Sigmoid colon (tissue), 7 donors: ENCODE results near the gene GPR26. TPM values are rescaled to one million over a fixed set of nuclear protein-coding genes. Genes with fewer than 3 reads are reported as not detected.

Experiments
- DNase-seq: peaks from one replicate; pipeline ENCODE4 v3.0.0-alpha.2; 2019
- H3K27ac ChIP-seq, 4 donors: fragments of 200-600 bp; sonication (generic); one replicate each; pipeline ENCODE4 v1.5.1; 2016 to 2019; ENCODE audit warnings: mild to moderate bottlenecking in 1 of 4
- H3K27me3 ChIP-seq, 3 donors: fragments of 200-600 bp; sonication (generic); one replicate each; pipeline ENCODE4 v1.5.1; 2019; ENCODE audit warnings: mild to moderate bottlenecking in 1 of 3
- H3K36me3 ChIP-seq, 4 donors: fragments of 200-600 bp; sonication (generic); one replicate each; pipeline ENCODE4 v1.5.1; 2016 to 2019
- H3K4me1 ChIP-seq, 4 donors: fragments of 200-600 bp; sonication (generic); one replicate each; pipeline ENCODE4 v1.5.1; 2017 to 2019
- H3K4me3 ChIP-seq, 4 donors: fragments of 200-600 bp; sonication (generic); one replicate each; pipeline ENCODE4 v1.5.1; 2017 to 2019; ENCODE audit warnings: mild to moderate bottlenecking in 2 of 4, moderate library complexity in 1 of 4
- H3K9me3 ChIP-seq, 4 donors: fragments of 200-600 bp in 3 of 4; sonication (generic) in 3 of 4; one replicate each; pipeline versions ENCODE4 v1.5.1 to v1.6.1; 2013 to 2019
- CTCF ChIP-seq, 4 experiments: fragments of 450-650 bp in 3 of 4; fragments of 200-600 bp in 1 of 4; IDR thresholded peaks; one replicate each; pipeline ENCODE4 v1.5.1; 2016 to 2019; ENCODE audit warnings: antibody characterized with exemption in 4 of 4, mild to moderate bottlenecking in 3 of 4, moderate library complexity in 2 of 4
- EP300 ChIP-seq, 4 donors: sonication (generic); formaldehyde crosslinking; IDR thresholded peaks; one replicate each; pipeline ENCODE4 v1.6.1; 2017; ENCODE audit warnings: antibody characterized with exemption in 4 of 4
- POLR2A ChIP-seq, 2 donors: fragments of 450-650 bp; IDR thresholded peaks; one replicate each; pipeline ENCODE4 v1.6.1; 2016; ENCODE audit warnings: antibody characterized with exemption in 2 of 2, mild to moderate bottlenecking in 2 of 2, moderate library complexity in 2 of 2
- POLR2AphosphoS5 ChIP-seq, 4 donors: sonication (generic); formaldehyde crosslinking; IDR thresholded peaks; one replicate each; pipeline ENCODE4 v1.6.1; 2017; ENCODE audit warnings: antibody characterized with exemption in 4 of 4
- WGBS, 2 donors: extraction: QIAGEN DNeasy Blood & Tissue Kit; methylation state at CpG; one replicate each; pipeline ENCODE4 v1.1.7; 2013; 5-methylcytosine and 5-hydroxymethylcytosine counted together
- intact Hi-C: fragments of 100-400 bp; cut with DNase I; formaldehyde crosslinking; loops from one replicate; pipeline ENCODE4 v1.15.1; 2023
- polyA plus RNA-seq, 3 donors: library from polyadenylated mRNA; stranded (reverse); fragments of 200-250 nt; gene quantifications; one replicate each; pipeline ENCODE4 v1.2.3, GENCODE V29; 2013
- total RNA-seq, 4 donors: library from RNA; depleted of rRNA; stranded (reverse); fragments of >200 nt; gene quantifications; one replicate each; pipeline ENCODE4 v1.1.0, GENCODE V29; 2016
- donor health status: healthy with polysubstance abuse.
- donor health status: Bipolar disorder and iron deficiency.
- donor health status: healthy.

GPR26 gene
- total and polyA plus RNA-seq, 7 donors = not detected

GRCh38 chr10:123621492-123621891 is 44.7 kb upstream of the GPR26 start:
- intact Hi-C loops = no loop called here
- WGBS, 2 donors = 48 to 75% methylated on average over 2 of the region's 2 CpGs
- no peak overlapping the region for H3K4me3 ChIP-seq
- H3K4me1 ChIP-seq = no peaks in the 10 kb centered on the region
- DNase-seq = no peak
- no peaks in the 10 kb centered on the region for H3K9me3 ChIP-seq
- no peak overlapping the region for H3K27ac ChIP-seq
- no peak for TF ChIP-seq POLR2A (IDR thresholded peaks at IDR 0.05)
- TF ChIP-seq CTCF (IDR thresholded peaks at IDR 0.05) = no peak
- TF ChIP-seq POLR2AphosphoS5 (IDR thresholded peaks at IDR 0.05) = no peak
- TF ChIP-seq EP300 (IDR thresholded peaks at IDR 0.05) = no peak
- no peaks in the 10 kb centered on the region for H3K36me3 ChIP-seq
- no peaks in the 10 kb centered on the region for H3K27me3 ChIP-seq

- no peaks in the 10 kb centered on the region for H3K4me1 ChIP-seq
- no peak overlapping the region for H3K4me3 ChIP-seq
- 69 to 73% methylated on average over 2 of the region's 2 CpGs for WGBS, 2 donors
- no peaks in the 10 kb centered on the region for H3K27me3 ChIP-seq
- H3K27ac ChIP-seq = no peak overlapping the region
- H3K9me3 ChIP-seq = no peaks in the 10 kb centered on the region
- TF ChIP-seq POLR2AphosphoS5 (IDR thresholded peaks at IDR 0.05) = no peak
- TF ChIP-seq POLR2A (IDR thresholded peaks at IDR 0.05) = no peak
- no peak for TF ChIP-seq CTCF (IDR thresholded peaks at IDR 0.05)
- no peak for TF ChIP-seq EP300 (IDR thresholded peaks at IDR 0.05)
- H3K36me3 ChIP-seq = no peaks in the 10 kb centered on the region
- intact Hi-C loops = no loop called here
- no peak for DNase-seq
Observed at GRCh38 chr10:123621916-123622315, 44.2 kb upstream of the GPR26 start.

GRCh38 chr10:123622381-123622780 is 43.8 kb upstream of the GPR26 start:
- TF ChIP-seq EP300 (IDR thresholded peaks at IDR 0.05) = no peak
- TF ChIP-seq CTCF (IDR thresholded peaks at IDR 0.05) = no peak
- no peak for TF ChIP-seq POLR2A (IDR thresholded peaks at IDR 0.05)
- TF ChIP-seq POLR2AphosphoS5 (IDR thresholded peaks at IDR 0.05) = no peak
- Histone ChIP-seq H3K9me3 (no peaks in the 10 kb centered on the region), H3K4me1 (no peaks in the 10 kb centered on the region), H3K4me3 (no peak overlapping the region), H3K27ac (no peak overlapping the region), H3K27me3 (no peaks in the 10 kb centered on the region), H3K36me3 (no peaks in the 10 kb centered on the region)
- WGBS, 2 donors = 56 to 59% methylated on average over 3 of the region's 3 CpGs
- DNase-seq = no peak
- intact Hi-C loops = no loop called here

- H3K27ac ChIP-seq = no peak overlapping the region
- no peaks in the 10 kb centered on the region for H3K36me3 ChIP-seq
- TF ChIP-seq POLR2AphosphoS5 (IDR thresholded peaks at IDR 0.05) (no peak), POLR2A (IDR thresholded peaks at IDR 0.05) (no peak), EP300 (IDR thresholded peaks at IDR 0.05) (no peak), CTCF (IDR thresholded peaks at IDR 0.05) (no peak)
- H3K27me3 ChIP-seq = no peaks in the 10 kb centered on the region
- peaks cover 0 to 2% (median 0%) of the 10 kb centered on the region in 4 donors for H3K9me3 ChIP-seq
- DNase-seq = no peak
- no peak overlapping the region for H3K4me3 ChIP-seq
- H3K4me1 ChIP-seq = no peaks in the 10 kb centered on the region
- 89 to 94% methylated on average over 2 of the region's 2 CpGs for WGBS, 2 donors
- intact Hi-C loops = no loop called here
Observed at GRCh38 chr10:123624086-123624485, 42.1 kb upstream of the GPR26 start.

- TF ChIP-seq POLR2AphosphoS5 (IDR thresholded peaks at IDR 0.05) (no peak), CTCF (IDR thresholded peaks at IDR 0.05) (no peak), POLR2A (IDR thresholded peaks at IDR 0.05) (no peak), EP300 (IDR thresholded peaks at IDR 0.05) (no peak)
- Histone ChIP-seq H3K27ac (no peak overlapping the region), H3K9me3 (peaks cover 0 to 2% (median 0%) of the 10 kb centered on the region in 4 donors), H3K4me1 (no peaks in the 10 kb centered on the region), H3K36me3 (no peaks in the 10 kb centered on the region), H3K4me3 (no peak overlapping the region), H3K27me3 (no peaks in the 10 kb centered on the region)
- no peak for DNase-seq
- 82 to 95% methylated on average over 3 of the region's 3 CpGs for WGBS, 2 donors
- intact Hi-C loops = no loop called here
Observed at GRCh38 chr10:123633106-123633505, 33.0 kb upstream of the GPR26 start.
